ENCODE measurements around the gene PUM1. TPM values are rescaled to one million over a fixed set of nuclear protein-coding genes. Genes with fewer than 3 reads are reported as not detected.

The PUM1 gene
- polyA plus RNA-seq, 1 experiment, result 71.3 TPM

DNA sequence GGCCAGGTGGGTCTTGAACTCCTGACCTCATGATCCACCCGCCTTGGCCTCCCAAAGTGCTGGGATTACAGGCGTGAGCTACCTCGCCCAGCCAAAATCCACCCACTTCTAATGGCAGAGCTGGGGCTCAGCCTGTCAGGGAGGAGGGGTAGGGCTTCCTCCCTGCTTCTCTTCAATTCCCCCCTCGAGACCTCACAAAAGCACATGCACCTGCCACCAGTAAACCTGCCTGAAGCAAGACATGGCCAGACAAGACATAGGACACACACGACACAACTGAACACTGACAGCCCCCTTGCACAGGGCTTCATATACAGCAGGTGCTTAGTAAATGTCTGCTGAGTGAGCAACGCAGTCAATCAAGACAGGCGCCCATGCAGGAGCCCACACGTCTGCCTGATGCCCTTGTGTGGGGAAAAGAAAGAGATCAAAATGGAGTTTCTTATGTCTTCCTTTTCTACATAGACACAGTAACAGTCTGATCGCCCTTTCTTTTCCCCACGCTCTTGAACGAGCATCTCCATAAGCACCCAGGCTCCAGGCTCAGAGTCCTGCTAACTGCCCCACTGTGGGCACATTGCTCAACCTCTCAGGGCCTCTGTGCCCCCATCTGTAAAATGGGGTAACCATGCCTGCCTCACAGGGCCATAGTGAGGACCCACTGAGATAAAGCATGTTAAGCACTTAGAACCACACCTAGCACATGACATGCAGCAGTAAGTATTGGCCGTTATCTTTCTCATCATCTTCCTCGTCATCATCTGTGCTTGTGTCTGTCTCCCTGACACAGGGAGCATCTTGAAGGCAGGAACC, 165.7 kb downstream of the PUM1 start:
- no peak for TF ChIP-seq CTCF (IDR thresholded peaks at IDR 0.05; ENCODE audit: low read depth, low read length)
- ChIA-PET CTCF (interaction anchor here (2.1 kb wide), 1 partner anchor 98 kb away, joined by 7 read pairs; no protein-coding TSS in a partner anchor), POLR2A (no interaction called here)
- no peak for DNase-seq (ENCODE audit: low read depth, low spot score)
- H3K27me3 ChIP-seq (ENCODE audit: control insufficient read depth, insufficient read depth, low read length), result no peaks in the 10 kb centered on the region
- H3K27ac ChIP-seq (ENCODE audit: low read depth, low read length), result no peak overlapping the region
- no peaks in the 10 kb centered on the region for H3K9me3 ChIP-seq (ENCODE audit: control insufficient read depth, insufficient read depth, low read length)
- no peak overlapping the region for H3K4me3 ChIP-seq (ENCODE audit: low read depth, low read length)

DNA sequence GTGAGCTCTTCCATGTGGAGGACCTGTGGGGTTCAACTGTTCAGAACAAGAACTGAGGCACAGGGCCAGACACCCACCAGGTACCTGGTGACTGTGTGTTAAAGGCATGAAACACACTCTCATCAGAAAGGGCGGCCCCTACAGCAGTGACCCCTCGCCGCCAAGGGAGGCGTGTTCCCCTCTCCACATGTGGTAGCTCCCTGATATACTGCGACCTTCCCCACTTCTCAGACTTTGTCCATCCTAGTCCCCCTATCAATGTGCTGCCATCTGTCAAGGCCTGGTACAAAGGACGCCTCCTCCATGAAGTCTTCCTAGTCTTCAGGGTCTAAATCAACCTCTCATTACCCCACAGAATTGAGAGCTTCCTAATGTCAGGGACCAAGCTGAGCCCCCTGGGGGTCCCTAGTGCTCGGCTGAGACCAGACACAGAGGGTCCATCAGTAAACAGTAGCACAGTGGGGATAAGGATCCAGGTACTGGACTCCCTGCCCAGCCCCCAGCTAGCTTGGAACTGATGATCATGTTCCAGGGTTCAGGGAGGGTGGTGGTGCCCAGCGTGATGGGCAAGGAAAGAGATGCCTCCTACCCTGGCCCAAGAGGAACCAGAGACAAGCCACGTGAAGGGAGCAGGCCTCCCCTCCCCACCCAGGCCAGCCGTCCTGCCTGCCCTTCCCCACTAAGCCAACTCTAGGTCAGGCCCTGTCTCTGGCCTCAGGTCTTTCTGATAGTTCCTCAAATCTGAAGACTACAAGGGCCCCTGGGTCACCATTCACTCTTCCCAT, 167.3 kb downstream of the PUM1 start:
- DNase-seq (ENCODE audit: low read depth, low spot score), result no peak
- no peak overlapping the region for H3K4me3 ChIP-seq (ENCODE audit: low read depth, low read length)
- no peaks in the 10 kb centered on the region for H3K27me3 ChIP-seq (ENCODE audit: control insufficient read depth, insufficient read depth, low read length)
- no peak overlapping the region for H3K27ac ChIP-seq (ENCODE audit: low read depth, low read length)
- CTCF ChIA-PET, result interaction anchor here (1.5 kb wide), 1 partner anchor 97 kb away, joined by 6 read pairs; no protein-coding TSS in a partner anchor
- TF ChIP-seq CTCF (IDR thresholded peaks at IDR 0.05; ENCODE audit: low read depth, low read length), result no peak
- H3K9me3 ChIP-seq (ENCODE audit: control insufficient read depth, insufficient read depth, low read length), result no peaks in the 10 kb centered on the region
- POLR2A ChIA-PET, result no interaction called here

- no peak for TF ChIP-seq CTCF (IDR thresholded peaks at IDR 0.05; ENCODE audit: low read depth, low read length)
- Histone ChIP-seq H3K9me3 (ENCODE audit: control insufficient read depth, insufficient read depth, low read length) (no peaks in the 10 kb centered on the region), H3K4me3 (ENCODE audit: low read depth, low read length) (no peak overlapping the region), H3K27ac (ENCODE audit: low read depth, low read length) (no peak overlapping the region), H3K27me3 (ENCODE audit: control insufficient read depth, insufficient read depth, low read length) (no peaks in the 10 kb centered on the region)
- CTCF ChIA-PET, result interaction anchor here (1.5 kb wide), 2 partner anchors 95 to 115 kb away, joined by 4 to 6 read pairs; no protein-coding TSS in a partner anchor
- POLR2A ChIA-PET, result no interaction called here
- DNase-seq (ENCODE audit: low read depth, low spot score), result no peak
Observed at GRCh38 chr1:30896905-30897304, 168.6 kb downstream of the PUM1 start.

DNA sequence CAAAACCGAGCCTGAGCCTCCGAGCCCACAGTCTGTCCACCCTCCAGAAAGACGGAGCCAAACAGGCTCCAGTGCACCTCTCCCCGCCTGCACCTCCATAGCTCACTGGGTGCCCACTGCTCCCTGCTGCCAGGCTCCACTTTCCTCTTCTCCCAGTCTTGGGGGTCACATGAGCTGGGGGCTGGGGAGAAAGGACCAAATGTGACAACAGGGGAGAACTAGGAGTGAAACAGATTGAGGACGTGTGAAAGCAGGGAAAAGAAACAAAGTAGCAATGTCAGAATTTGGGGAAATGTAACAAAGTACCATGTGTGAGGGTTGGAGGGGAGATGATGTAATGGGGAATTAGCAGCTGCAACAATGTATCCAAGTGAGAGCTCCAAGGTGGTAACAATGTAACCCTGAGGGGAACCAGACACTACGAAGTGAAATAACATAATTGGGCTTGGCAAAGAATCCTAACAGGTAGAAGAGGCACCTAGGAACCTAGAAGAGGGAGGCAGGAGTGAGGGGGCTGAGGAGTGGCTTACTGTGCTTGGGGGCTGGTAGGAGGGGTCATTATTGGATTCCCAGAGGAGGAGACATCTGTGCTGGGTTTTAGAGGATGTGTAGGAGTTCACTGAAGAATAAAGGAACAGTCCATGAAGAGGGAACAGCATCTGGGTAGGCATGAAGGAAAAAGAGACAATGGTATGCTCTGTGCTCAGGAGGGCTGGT, 169.4 kb downstream of the PUM1 start:
- Histone ChIP-seq H3K9me3 (ENCODE audit: control insufficient read depth, insufficient read depth, low read length) (no peaks in the 10 kb centered on the region), H3K27ac (ENCODE audit: low read depth, low read length) (no peak overlapping the region), H3K4me3 (ENCODE audit: low read depth, low read length) (no peak overlapping the region), H3K27me3 (ENCODE audit: control insufficient read depth, insufficient read depth, low read length) (no peaks in the 10 kb centered on the region)
- no peak for DNase-seq (ENCODE audit: low read depth, low spot score)
- POLR2A ChIA-PET, result no interaction called here
- no peak for TF ChIP-seq CTCF (IDR thresholded peaks at IDR 0.05; ENCODE audit: low read depth, low read length)
- CTCF ChIA-PET, result interaction anchor here (1.3 to 1.5 kb wide), 2 partner anchors 95 to 114 kb away, joined by 4 to 7 read pairs; no protein-coding TSS in a partner anchor

Data from AG04450 (cell line).